HepG2 (cell line): ENCODE results near the gene DDAH2. TPM values are rescaled to one million over a fixed set of nuclear protein-coding genes. Genes with fewer than 3 reads are reported as not detected.

ENCODE experiments used
- ATF1 ChIP-seq: IDR thresholded peaks from 2 replicates; pipeline ENCODE4 v1.6.1; 2016; ENCODE audit warnings: mild to moderate bottlenecking, control low read depth
- CAMTA2 ChIP-seq: sonication (generic); formaldehyde crosslinking; IDR thresholded peaks from 2 replicates; pipeline ENCODE4 v1.4.0; 2020; ENCODE audit warnings: mild to moderate bottlenecking, missing genetic modification reagents, borderline replicate concordance
- CBX2 ChIP-seq, 2 experiments: fragments of 200-600 bp in 1 of 2; sonication (generic); formaldehyde crosslinking in 1 of 2; IDR thresholded peaks; 2 replicates each; pipeline versions ENCODE4 v1.7.0 to v1.8.1; 2018 to 2022; ENCODE audit warnings: low read depth in 2 of 2, low read length in 1 of 2, mild to moderate bottlenecking in 1 of 2, missing genetic modification reagents in 1 of 2
- CHD2 ChIP-seq: IDR thresholded peaks from 2 replicates; pipeline ENCODE4 v1.6.1; 2011; ENCODE audit warnings: low read depth, low read length, improper control_type of control experiment
- CREBL2 ChIP-seq: sonication (generic); formaldehyde crosslinking; IDR thresholded peaks from 2 replicates; pipeline ENCODE4 v1.8.1; 2023; ENCODE audit warnings: missing genetic modification reagents, mild to moderate bottlenecking, borderline replicate concordance
- JUN ChIP-seq: sonication (generic); formaldehyde crosslinking; IDR thresholded peaks from 2 replicates; pipeline ENCODE4 v1.4.0; 2020; ENCODE audit warnings: mild to moderate bottlenecking, missing genetic modification reagents
- KLF16 ChIP-seq, 2 experiments: sonication (generic) in 1 of 2; formaldehyde crosslinking in 1 of 2; IDR thresholded peaks; 2 replicates each; pipeline versions ENCODE4 v1.6.1 to v1.8.0; 2016 to 2023; ENCODE audit warnings: missing genetic modification reagents in 2 of 2, missing compliant biosample characterization in 1 of 2
- MAFG ChIP-seq: sonication (generic); formaldehyde crosslinking; IDR thresholded peaks from 2 replicates; pipeline ENCODE4 v1.5.1; 2020; ENCODE audit warnings: mild to moderate bottlenecking, missing genetic modification reagents
- MXD1 ChIP-seq: sonication (generic); formaldehyde crosslinking; IDR thresholded peaks from 2 replicates; pipeline ENCODE4 v1.4.0; 2020; ENCODE audit warnings: mild to moderate bottlenecking, missing genetic modification reagents
- NR0B2 ChIP-seq: sonication (generic); formaldehyde crosslinking; IDR thresholded peaks from 2 replicates; pipeline ENCODE4 v1.4.0; 2020; ENCODE audit warnings: mild to moderate bottlenecking, missing genetic modification reagents
- NR3C1 ChIP-seq: sonication (generic); formaldehyde crosslinking; IDR thresholded peaks from 2 replicates; pipeline ENCODE4 v1.4.0; 2020; ENCODE audit warnings: missing genetic modification reagents
- PAXIP1 ChIP-seq: sonication (generic); formaldehyde crosslinking; conservative IDR thresholded peaks from 2 replicates; pipeline ENCODE4 v1.4.0; 2020; ENCODE audit warnings: mild to moderate bottlenecking, missing genetic modification reagents, moderate library complexity
- SKIL ChIP-seq: sonication (generic); formaldehyde crosslinking; IDR thresholded peaks from 2 replicates; pipeline ENCODE4 v1.8.0; 2022; ENCODE audit warnings: missing genetic modification reagents, mild to moderate bottlenecking, moderate library complexity, borderline replicate concordance
- SMYD3 ChIP-seq: sonication (generic); formaldehyde crosslinking; IDR thresholded peaks from 2 replicates; pipeline ENCODE4 v1.8.1; 2023; ENCODE audit warnings: mild to moderate bottlenecking, missing genetic modification reagents
- SNAI1 ChIP-seq: sonication (generic); formaldehyde crosslinking; IDR thresholded peaks from 2 replicates; pipeline ENCODE4 v1.5.0; 2020; ENCODE audit warnings: mild to moderate bottlenecking, missing genetic modification reagents, borderline replicate concordance
- SP1 ChIP-seq, 2 experiments: fragments of 450-650 bp in 1 of 2; sonication (generic) in 1 of 2; formaldehyde crosslinking in 1 of 2; IDR thresholded peaks; 2 replicates each; pipeline versions ENCODE4 v1.4.0 to v1.6.1; 2016 to 2020; ENCODE audit warnings: missing genetic modification reagents in 1 of 2
- TBX3 ChIP-seq: fragments of 450-650 bp; IDR thresholded peaks from 2 replicates; pipeline ENCODE4 v1.6.1; 2017; ENCODE audit warnings: antibody characterized with exemption, mild to moderate bottlenecking, inconsistent platforms, borderline replicate concordance
- ZNF260 ChIP-seq: sonication (generic); formaldehyde crosslinking; IDR thresholded peaks from 2 replicates; pipeline ENCODE4 v1.4.0; 2020; ENCODE audit warnings: missing genetic modification reagents, low read depth, mild to moderate bottlenecking, borderline replicate concordance
- ZNF333 ChIP-seq: sonication (generic); formaldehyde crosslinking; IDR thresholded peaks from 2 replicates; pipeline ENCODE4 v1.4.0; 2020; ENCODE audit warnings: mild to moderate bottlenecking, missing genetic modification reagents, borderline replicate concordance
- ZNF792 ChIP-seq: IDR thresholded peaks from 2 replicates; pipeline ENCODE4 v1.6.1; 2016
- ZZZ3 ChIP-seq: sonication (generic); formaldehyde crosslinking; IDR thresholded peaks from 2 replicates; pipeline ENCODE4 v1.4.0; 2020; ENCODE audit warnings: missing genetic modification reagents, mild to moderate bottlenecking, borderline replicate concordance
- polyA plus RNA-seq, 8 experiments: library from polyadenylated mRNA; depleted of rRNA in 3 of 8; stranded (reverse) in 7 of 8; unstranded in 1 of 8; fragments of >200 nt; fragmentation: Illumina TruSeq in 4 of 8; extraction: Trizol in 4 of 8; gene quantifications; 2 replicates each; pipeline versions ENCODE4 v1.2.1 to v1.2.3, GENCODE V29; 2011 to 2016; ENCODE audit warnings: low read depth in 4 of 8, missing spikeins in 1 of 8, mixed read lengths in 1 of 8; ENCODE audit not compliant: insufficient read depth in 1 of 8
- total RNA-seq, 5 experiments: library from RNA; depleted of rRNA; stranded (reverse); fragments of >200 nt; fragmentation: Illumina TruSeq; extraction: Trizol; gene quantifications; 2 replicates each; pipeline ENCODE4 v1.2.3, GENCODE V29; 2016; ENCODE audit warnings: low read depth in 1 of 5

The DDAH2 gene
- total and polyA plus RNA-seq, 2 of the 13 experiments (the other 11 are each of a cell fraction or from before 2014, with no cell fraction given): 16.4 to 21.1 TPM

GRCh38 chr6:31734247-31734820 lies 5.2 kb upstream of the DDAH2 start (continued):
- TF ChIP-seq ATF1 (no peak), SP1 (IDR thresholded peaks at IDR 0.05) (no peak), SP1 (CRISPR knock-in tag; IDR thresholded peaks at IDR 0.05) (no peak), SMYD3 (CRISPR knock-in tag) (no peak), MXD1 (CRISPR knock-in tag) (no peak), KLF16 (CRISPR knock-in tag; IDR thresholded peaks at IDR 0.05) (no peak), ZNF260 (no peak), ZZZ3 (CRISPR knock-in tag) (no peak), JUN (CRISPR knock-in tag) (no peak; the same call in none of the 2 replicates), NR3C1 (no peak), TBX3 (no peak), SNAI1 (CRISPR knock-in tag) (no peak), PAXIP1 (0 out of 2 replicates have a peak, but pooled peaks have one; percentile 27), CAMTA2 (CRISPR knock-in tag) (no peak), SKIL (CRISPR knock-in tag) (no peak), CHD2 (no peak), ZNF792 (CRISPR knock-in tag) (no peak), MAFG (CRISPR knock-in tag) (no peak; the same call in 1 of the 2 replicates), CREBL2 (CRISPR knock-in tag) (no peak), NR0B2 (0 out of 2 replicates have a peak, but pooled peaks have one; percentile 11), ZNF333 (CRISPR knock-in tag) (no peak), CBX2 (IDR thresholded peaks at IDR 0.05; ENCODE audit: low read depth, low read length) (no peak), CBX2 (CRISPR knock-in tag; IDR thresholded peaks at IDR 0.05; ENCODE audit: low read depth) (no peak)
